Upper lobe of left lung (tissue), 6 donors: ENCODE results near the gene EXOC1. TPM values are rescaled to one million over a fixed set of nuclear protein-coding genes. Genes with fewer than 3 reads are reported as not detected.

ENCODE experiments used
- ATAC-seq, 2 donors: fragments of 200-7000 bp; cut with Tn5 transposase; one replicate each; pipeline ENCODE4 v1.9.1; 2022; ENCODE audit warnings: mild to moderate bottlenecking in 2 of 2, moderate library complexity in 2 of 2; ENCODE audit not compliant: low FRiP score in 2 of 2
- DNase-seq, 2 donors: peaks; one replicate each; pipeline ENCODE4 v3.0.0-alpha.2; 2019 to 2020
- H3K27ac ChIP-seq, 4 donors: fragments of 200-600 bp; sonication (generic); one replicate each; pipeline ENCODE4 v1.5.1; 2016 to 2019
- H3K27me3 ChIP-seq, 4 donors: fragments of 200-600 bp; sonication (generic); one replicate each; pipeline ENCODE4 v1.5.1; 2017 to 2019
- H3K36me3 ChIP-seq, 4 donors: fragments of 200-600 bp; sonication (generic); one replicate each; pipeline ENCODE4 v1.5.1; 2016 to 2019
- H3K4me1 ChIP-seq, 4 donors: fragments of 200-600 bp; sonication (generic); one replicate each; pipeline ENCODE4 v1.5.1; 2018 to 2019
- H3K4me3 ChIP-seq, 4 donors: fragments of 200-600 bp; sonication (generic); one replicate each; pipeline ENCODE4 v1.5.1; 2017 to 2019; ENCODE audit warnings: mild to moderate bottlenecking in 2 of 4, moderate library complexity in 1 of 4
- H3K9me3 ChIP-seq, 4 donors: fragments of 200-600 bp; sonication (generic); one replicate each; pipeline ENCODE4 v1.5.1; 2018 to 2019
- EP300 ChIP-seq, 4 donors: sonication (generic); formaldehyde crosslinking; IDR thresholded peaks; one replicate each; pipeline ENCODE4 v1.5.1; 2017; ENCODE audit warnings: antibody characterized with exemption in 4 of 4, control low read depth in 2 of 4
- POLR2A ChIP-seq, 4 donors: fragments of 450-650 bp; IDR thresholded peaks; one replicate each; pipeline ENCODE4 v1.5.1; 2016 to 2017; ENCODE audit warnings: antibody characterized with exemption in 4 of 4, mild to moderate bottlenecking in 2 of 4
- POLR2AphosphoS5 ChIP-seq, 2 donors: sonication (generic); formaldehyde crosslinking; IDR thresholded peaks; one replicate each; pipeline ENCODE4 v1.5.1; 2017; ENCODE audit warnings: antibody characterized with exemption in 2 of 2
- WGBS, 2 donors: methylation state at CpG; one replicate each; pipeline ENCODE4 v1.1.5; 2017 to 2018; 5-methylcytosine and 5-hydroxymethylcytosine counted together
- total RNA-seq, 6 donors: library from RNA; depleted of rRNA in 4 of 6; stranded (reverse); fragments of >200 nt in 4 of 6; gene quantifications; one replicate each; pipeline versions ENCODE4 v1.1.0 to v1.2.1, GENCODE V29; 2016 to 2021
- TF ChIP-seq, protein P1 (sequence below), 6 experiments: fragments of 450-650 bp in 4 of 6; fragments of 200-600 bp in 2 of 6; sonication (generic) in 2 of 6; IDR thresholded peaks; one replicate each; pipeline ENCODE4 v1.5.1; 2016 to 2019; ENCODE audit warnings: antibody characterized with exemption in 6 of 6
- donor health status: DM: no; HTN: no; CAD: no; lungs with moderate emphysema.
- donor health status: DM: no; HTN: yes; CAD: no; lungs with severe emphysema.

EXOC1 gene
- total RNA-seq, 6 donors from 2014 or later, result 19.1 to 44.2 (median 32.4) TPM

DNA sequence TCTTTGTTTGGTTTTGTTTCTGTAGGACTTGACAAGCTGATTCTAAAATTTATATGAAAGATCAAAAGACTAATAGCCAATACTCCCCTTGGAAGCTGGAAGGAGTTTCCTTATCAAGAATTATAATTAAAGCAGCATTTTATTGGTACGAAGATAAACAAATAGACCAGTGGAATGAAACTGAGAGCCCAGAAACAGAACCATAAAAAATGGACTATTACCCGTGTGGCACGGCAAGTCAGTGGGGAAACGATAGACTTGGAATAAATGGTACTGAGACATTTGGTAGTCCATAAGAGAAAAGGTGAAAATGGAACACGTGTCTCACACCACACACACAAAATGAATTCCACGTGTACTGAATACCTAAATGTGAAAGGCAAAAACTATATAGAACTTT, 52.9 kb downstream of the EXOC1 start:
- ATAC-seq, result no peak
- WGBS, 2 donors, result 79 to 81% methylated on average over 6 of the region's 6 CpGs
- no peak for DNase-seq
- Histone ChIP-seq H3K27ac (no peak overlapping the region), H3K36me3 (peaks cover 0 to 28% (median 1%) of the 10 kb centered on the region in 4 donors), H3K4me1 (peaks cover 0 to 10% (median 3%) of the 10 kb centered on the region in 4 donors), H3K9me3 (no peaks in the 10 kb centered on the region), H3K4me3 (no peak overlapping the region), H3K27me3 (no peaks in the 10 kb centered on the region)
- TF ChIP-seq POLR2A (IDR thresholded peaks at IDR 0.05), result no peak
- TF ChIP-seq, protein P1, sequence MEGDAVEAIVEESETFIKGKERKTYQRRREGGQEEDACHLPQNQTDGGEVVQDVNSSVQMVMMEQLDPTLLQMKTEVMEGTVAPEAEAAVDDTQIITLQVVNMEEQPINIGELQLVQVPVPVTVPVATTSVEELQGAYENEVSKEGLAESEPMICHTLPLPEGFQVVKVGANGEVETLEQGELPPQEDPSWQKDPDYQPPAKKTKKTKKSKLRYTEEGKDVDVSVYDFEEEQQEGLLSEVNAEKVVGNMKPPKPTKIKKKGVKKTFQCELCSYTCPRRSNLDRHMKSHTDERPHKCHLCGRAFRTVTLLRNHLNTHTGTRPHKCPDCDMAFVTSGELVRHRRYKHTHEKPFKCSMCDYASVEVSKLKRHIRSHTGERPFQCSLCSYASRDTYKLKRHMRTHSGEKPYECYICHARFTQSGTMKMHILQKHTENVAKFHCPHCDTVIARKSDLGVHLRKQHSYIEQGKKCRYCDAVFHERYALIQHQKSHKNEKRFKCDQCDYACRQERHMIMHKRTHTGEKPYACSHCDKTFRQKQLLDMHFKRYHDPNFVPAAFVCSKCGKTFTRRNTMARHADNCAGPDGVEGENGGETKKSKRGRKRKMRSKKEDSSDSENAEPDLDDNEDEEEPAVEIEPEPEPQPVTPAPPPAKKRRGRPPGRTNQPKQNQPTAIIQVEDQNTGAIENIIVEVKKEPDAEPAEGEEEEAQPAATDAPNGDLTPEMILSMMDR (IDR thresholded peaks at IDR 0.05), result no peak
- no peak for TF ChIP-seq EP300 (IDR thresholded peaks at IDR 0.05)
- TF ChIP-seq POLR2AphosphoS5 (IDR thresholded peaks at IDR 0.05), result no peak

DNA sequence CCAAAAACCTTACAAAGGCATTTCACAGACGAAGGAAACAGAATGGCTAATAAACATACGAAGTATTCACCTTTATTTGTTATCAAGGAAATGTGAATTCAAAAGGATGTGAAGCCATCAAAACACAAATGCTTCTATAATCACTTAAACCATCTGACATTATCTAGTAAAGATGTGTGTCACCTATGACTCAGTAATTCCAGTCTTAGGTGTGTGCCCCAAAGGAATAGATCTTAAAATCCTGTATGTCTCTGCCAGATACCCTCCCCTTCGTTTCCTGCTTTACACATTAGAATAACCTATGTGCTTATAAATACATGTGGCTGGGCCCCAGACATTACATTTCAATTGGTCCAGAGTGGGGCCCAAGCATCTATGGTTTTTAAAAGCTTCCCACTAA, 53.5 kb downstream of the EXOC1 start:
- no peak for TF ChIP-seq POLR2AphosphoS5 (IDR thresholded peaks at IDR 0.05)
- TF ChIP-seq, protein P1 (IDR thresholded peaks at IDR 0.05), result no peak
- TF ChIP-seq POLR2A (IDR thresholded peaks at IDR 0.05), result no peak
- TF ChIP-seq EP300 (IDR thresholded peaks at IDR 0.05), result no peak
- Histone ChIP-seq H3K36me3 (peaks cover 0 to 28% (median 1%) of the 10 kb centered on the region in 4 donors), H3K27ac (peak overlapping the region in 1 of 4 donors; percentile 30), H3K27me3 (no peaks in the 10 kb centered on the region), H3K4me1 (peaks cover 0 to 10% (median 3%) of the 10 kb centered on the region in 4 donors), H3K9me3 (no peaks in the 10 kb centered on the region), H3K4me3 (no peak overlapping the region)
- DNase-seq (no peak), ATAC-seq (no peak)
- WGBS, 2 donors, result 63 to 64% methylated on average over 3 of the region's 3 CpGs

DNA sequence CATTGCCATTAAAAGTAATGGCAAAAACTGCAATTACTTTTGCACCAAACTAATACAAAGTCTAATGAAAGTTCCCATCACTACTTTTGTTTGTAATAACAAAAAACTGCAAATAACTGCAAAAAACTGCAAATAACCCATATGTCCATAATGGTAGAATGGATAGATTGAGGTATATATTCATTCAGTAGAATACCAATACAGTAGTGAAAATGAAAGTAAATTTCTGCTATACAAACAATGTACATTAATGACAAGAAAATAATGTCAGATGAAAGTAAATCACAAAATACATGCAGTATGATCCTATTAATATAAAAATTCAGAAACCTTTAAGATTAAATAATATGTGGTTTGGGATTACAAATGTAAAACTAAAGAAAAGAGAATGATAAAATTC, 54.0 kb downstream of the EXOC1 start:
- ATAC-seq (no peak), DNase-seq (no peak)
- Histone ChIP-seq H3K36me3 (peaks cover 0 to 28% (median 1%) of the 10 kb centered on the region in 4 donors), H3K27me3 (no peaks in the 10 kb centered on the region), H3K4me1 (peaks cover 0 to 10% (median 3%) of the 10 kb centered on the region in 4 donors), H3K4me3 (no peak overlapping the region), H3K27ac (no peak overlapping the region), H3K9me3 (no peaks in the 10 kb centered on the region)
- TF ChIP-seq POLR2A (IDR thresholded peaks at IDR 0.05) (no peak), EP300 (IDR thresholded peaks at IDR 0.05) (no peak), POLR2AphosphoS5 (IDR thresholded peaks at IDR 0.05) (no peak)
- TF ChIP-seq, protein P1 (IDR thresholded peaks at IDR 0.05), result no peak

DNA sequence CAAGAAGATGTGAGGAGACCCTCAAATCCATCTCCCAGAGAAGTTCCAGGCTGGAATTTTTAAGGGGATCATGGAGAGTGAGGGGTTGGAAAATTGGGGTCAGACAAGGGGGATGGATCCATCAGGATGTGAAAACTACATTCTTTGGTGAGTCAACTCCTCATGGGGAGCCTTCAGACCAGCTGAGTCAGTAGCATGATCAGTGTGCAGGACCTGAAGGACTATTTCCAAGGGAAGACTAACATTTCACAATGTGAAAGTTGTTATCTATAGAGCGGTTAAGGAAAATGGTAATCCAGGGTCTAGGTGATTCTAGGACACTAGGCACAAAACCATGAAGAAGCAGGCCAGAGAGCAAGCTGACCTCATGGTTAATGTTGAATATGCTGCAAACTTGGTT, 56.7 kb downstream of the EXOC1 start:
- Histone ChIP-seq H3K9me3 (no peaks in the 10 kb centered on the region), H3K4me1 (peaks cover 0 to 10% (median 3%) of the 10 kb centered on the region in 4 donors), H3K4me3 (no peak overlapping the region), H3K27ac (no peak overlapping the region), H3K27me3 (no peaks in the 10 kb centered on the region), H3K36me3 (peaks cover 0 to 13% (median 0%) of the 10 kb centered on the region in 4 donors)
- ATAC-seq (no peak), DNase-seq (no peak)
- TF ChIP-seq POLR2AphosphoS5 (IDR thresholded peaks at IDR 0.05), result no peak
- WGBS, 2 donors, result 73 to 94% methylated on average over 1 of the region's 1 CpG

DNA sequence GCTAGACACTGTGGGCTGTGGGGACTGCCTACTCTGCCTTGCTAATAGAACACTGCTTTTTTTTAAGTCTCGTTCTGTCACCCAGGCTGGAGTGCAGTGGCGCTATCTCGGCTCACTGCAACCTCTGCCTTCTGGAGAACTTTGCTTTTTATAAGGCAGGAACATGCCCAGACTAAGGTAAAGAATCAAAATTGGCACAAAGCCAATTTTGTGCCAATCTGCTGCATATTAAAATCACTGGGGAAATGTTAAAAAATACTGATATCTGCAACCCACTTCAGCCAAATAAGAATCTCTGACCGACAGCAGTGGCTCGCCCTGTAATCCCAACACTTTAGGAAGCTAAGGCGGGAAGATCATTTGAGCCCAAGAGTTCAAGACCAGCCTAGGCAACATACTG, 58.8 kb downstream of the EXOC1 start:
- no peaks in the 10 kb centered on the region for H3K36me3 ChIP-seq
- ATAC-seq (no peak), DNase-seq (no peak)
- peaks cover 0 to 7% (median 2%) of the 10 kb centered on the region in 4 donors for H3K4me1 ChIP-seq
- H3K9me3 ChIP-seq, result no peaks in the 10 kb centered on the region
- TF ChIP-seq, protein P1 (IDR thresholded peaks at IDR 0.05), result no peak
- TF ChIP-seq EP300 (IDR thresholded peaks at IDR 0.05), result no peak
- TF ChIP-seq POLR2AphosphoS5 (IDR thresholded peaks at IDR 0.05), result no peak
- no peak for TF ChIP-seq POLR2A (IDR thresholded peaks at IDR 0.05)
- 77 to 84% methylated on average over 6 of the region's 6 CpGs for WGBS, 2 donors
- no peak overlapping the region for H3K27ac ChIP-seq
- no peaks in the 10 kb centered on the region for H3K27me3 ChIP-seq
- H3K4me3 ChIP-seq, result no peak overlapping the region
